ENCODE results near the gene PODN. TPM values are rescaled to one million over a fixed set of nuclear protein-coding genes. Genes with fewer than 3 reads are reported as not detected.

The PODN gene, protein sequence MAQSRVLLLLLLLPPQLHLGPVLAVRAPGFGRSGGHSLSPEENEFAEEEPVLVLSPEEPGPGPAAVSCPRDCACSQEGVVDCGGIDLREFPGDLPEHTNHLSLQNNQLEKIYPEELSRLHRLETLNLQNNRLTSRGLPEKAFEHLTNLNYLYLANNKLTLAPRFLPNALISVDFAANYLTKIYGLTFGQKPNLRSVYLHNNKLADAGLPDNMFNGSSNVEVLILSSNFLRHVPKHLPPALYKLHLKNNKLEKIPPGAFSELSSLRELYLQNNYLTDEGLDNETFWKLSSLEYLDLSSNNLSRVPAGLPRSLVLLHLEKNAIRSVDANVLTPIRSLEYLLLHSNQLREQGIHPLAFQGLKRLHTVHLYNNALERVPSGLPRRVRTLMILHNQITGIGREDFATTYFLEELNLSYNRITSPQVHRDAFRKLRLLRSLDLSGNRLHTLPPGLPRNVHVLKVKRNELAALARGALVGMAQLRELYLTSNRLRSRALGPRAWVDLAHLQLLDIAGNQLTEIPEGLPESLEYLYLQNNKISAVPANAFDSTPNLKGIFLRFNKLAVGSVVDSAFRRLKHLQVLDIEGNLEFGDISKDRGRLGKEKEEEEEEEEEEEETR
- polyA plus RNA-seq (2013): not detected

- CTCF ChIA-PET: no interaction called here
- POLR2A ChIA-PET: no interaction called here
- 0% methylated on average over 50 of the region's 73 CpGs for WGBS (ENCODE audit: insufficient coverage)
- H3K27me3 ChIP-seq (replicated peaks in 2 of 5; ENCODE audit: control insufficient read depth in 4 of 5, insufficient read depth in 5 of 5, low read length in 4 of 5): peaks cover 14 to 64% (median 30%) of the 10 kb centered on the region in 5 experiments
- no peaks in the 10 kb centered on the region for H3K36me3 ChIP-seq (ENCODE audit: control insufficient read depth in 4 of 4, insufficient read depth in 4 of 4, low read length in 3 of 4)
- H3K4me3 ChIP-seq (ENCODE audit: control insufficient read depth in 1 of 7, extremely low read depth in 1 of 7, insufficient read depth in 4 of 7, low read depth in 2 of 7, low read length in 6 of 7): peak within 1 kb of the TSS in 6 of 7 experiments; percentile 28 to 68 (median 42)
- H3K27ac ChIP-seq (ENCODE audit: insufficient read depth in 1 of 2, low read depth in 1 of 2, low read length in 2 of 2, poor library complexity in 1 of 2, severe bottlenecking in 2 of 2): no peak within 1 kb of the TSS
- no peaks in the 10 kb centered on the region for H3K9me3 ChIP-seq (ENCODE audit: control extremely low read depth in 1 of 5, control insufficient read depth in 4 of 5, insufficient read depth in 2 of 5, low read depth in 1 of 5, low read length in 4 of 5)
- H3K4me1 ChIP-seq (ENCODE audit: control extremely low read depth in 1 of 4, control insufficient read depth in 4 of 4, insufficient read depth in 4 of 4, low read length in 3 of 4): peaks cover 0 to 19% (median 17%) of the 10 kb centered on the region in 4 experiments
- peak in 2 of 3 donors; percentile 45 to 53 for DNase-seq
Observed at GRCh38 chr1:53061859-53062707, at the start of gene PODN. Gene PODN (plus strand): TSS chr1:53062213. CDS start chr1:53069856, 7,643 bp downstream.

GRCh38 chr1:53014791-53015507 lies 47.1 kb upstream of the PODN start:
- POLR2A ChIA-PET: interaction anchor here (0.5 kb wide), 1 partner anchor 20 kb away, joined by 3 read pairs; no protein-coding TSS in a partner anchor
- Histone ChIP-seq H3K27me3 (replicated peaks in 2 of 5; ENCODE audit: control insufficient read depth in 4 of 5, insufficient read depth in 5 of 5, low read length in 4 of 5) (no peaks in the 10 kb centered on the region), H3K36me3 (ENCODE audit: control insufficient read depth in 4 of 4, insufficient read depth in 4 of 4, low read length in 3 of 4) (peaks cover 0 to 4% (median 3%) of the 10 kb centered on the region in 4 experiments), H3K4me3 (ENCODE audit: control insufficient read depth in 1 of 7, extremely low read depth in 1 of 7, insufficient read depth in 4 of 7, low read depth in 2 of 7, low read length in 6 of 7) (peak overlapping the region; percentile 46 to 93 (median 78)), H3K27ac (ENCODE audit: insufficient read depth in 1 of 2, low read depth in 1 of 2, low read length in 2 of 2, poor library complexity in 1 of 2, severe bottlenecking in 2 of 2) (peak overlapping the region; percentile 50 to 78), H3K4me1 (ENCODE audit: control extremely low read depth in 1 of 4, control insufficient read depth in 4 of 4, insufficient read depth in 4 of 4, low read length in 3 of 4) (peaks cover 6 to 18% (median 15%) of the 10 kb centered on the region in 4 experiments), H3K9me3 (ENCODE audit: control extremely low read depth in 1 of 5, control insufficient read depth in 4 of 5, insufficient read depth in 2 of 5, low read depth in 1 of 5, low read length in 4 of 5) (no peaks in the 10 kb centered on the region)
- WGBS (ENCODE audit: insufficient coverage): 11% methylated on average over 5 of the region's 9 CpGs
- peak; percentile 89 to 97 (median 95) for DNase-seq
- CTCF ChIA-PET: interaction anchor here (0.6 to 1.5 kb wide), 3 partner anchors 12 to 113 kb away, joined by 3 to 4 read pairs (median 3); no protein-coding TSS in a partner anchor

DNA sequence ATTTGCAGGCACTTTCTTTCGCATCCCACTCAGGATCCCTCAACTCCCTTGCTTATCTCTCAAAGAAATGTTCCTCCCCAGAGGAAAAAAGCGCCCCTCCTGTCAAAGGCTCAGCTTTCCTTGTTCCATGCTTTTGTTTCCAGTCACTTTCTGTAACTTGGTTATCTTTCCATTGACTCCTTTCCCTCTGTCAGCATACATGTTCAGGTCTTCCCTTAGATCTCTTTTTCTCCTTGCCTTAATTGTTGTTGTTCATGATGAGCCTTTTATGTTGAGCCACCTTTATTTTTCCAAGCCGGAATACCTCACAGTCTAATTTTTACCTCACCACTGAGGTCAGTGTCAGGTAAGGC lies 46.5 kb upstream of the PODN start:
- no peak for DNase-seq
- WGBS (ENCODE audit: insufficient coverage): 48% methylated on average over 3 of the region's 3 CpGs
- Histone ChIP-seq H3K4me3 (ENCODE audit: control insufficient read depth in 1 of 7, extremely low read depth in 1 of 7, insufficient read depth in 4 of 7, low read depth in 2 of 7, low read length in 6 of 7) (peak overlapping the region in 6 of 7 experiments; percentile 77 to 93 (median 80)), H3K36me3 (ENCODE audit: control insufficient read depth in 4 of 4, insufficient read depth in 4 of 4, low read length in 3 of 4) (peaks cover 0 to 4% (median 3%) of the 10 kb centered on the region in 4 experiments), H3K27me3 (replicated peaks in 2 of 5; ENCODE audit: control insufficient read depth in 4 of 5, insufficient read depth in 5 of 5, low read length in 4 of 5) (no peaks in the 10 kb centered on the region), H3K9me3 (ENCODE audit: control extremely low read depth in 1 of 5, control insufficient read depth in 4 of 5, insufficient read depth in 2 of 5, low read depth in 1 of 5, low read length in 4 of 5) (no peaks in the 10 kb centered on the region), H3K27ac (ENCODE audit: insufficient read depth in 1 of 2, low read depth in 1 of 2, low read length in 2 of 2, poor library complexity in 1 of 2, severe bottlenecking in 2 of 2) (peak overlapping the region in 1 of 2 experiments; percentile 78), H3K4me1 (ENCODE audit: control extremely low read depth in 1 of 4, control insufficient read depth in 4 of 4, insufficient read depth in 4 of 4, low read length in 3 of 4) (peaks cover 6 to 18% (median 15%) of the 10 kb centered on the region in 4 experiments)
- ChIA-PET POLR2A (no interaction called here), CTCF (interaction anchor here (0.6 to 1.5 kb wide), 3 partner anchors 11 to 114 kb away, joined by 3 to 4 read pairs (median 3); no protein-coding TSS in a partner anchor)

- POLR2A ChIA-PET: interaction anchor here (0.5 kb wide), 1 partner anchor 147 kb away, joined by 3 read pairs; no protein-coding TSS in a partner anchor
- H3K36me3 ChIP-seq (ENCODE audit: control insufficient read depth in 4 of 4, insufficient read depth in 4 of 4, low read length in 3 of 4): peaks cover 0 to 4% (median 3%) of the 10 kb centered on the region in 4 experiments
- no peak overlapping the region for H3K27ac ChIP-seq (ENCODE audit: insufficient read depth in 1 of 2, low read depth in 1 of 2, low read length in 2 of 2, poor library complexity in 1 of 2, severe bottlenecking in 2 of 2)
- H3K4me1 ChIP-seq (ENCODE audit: control extremely low read depth in 1 of 4, control insufficient read depth in 4 of 4, insufficient read depth in 4 of 4, low read length in 3 of 4): peaks cover 6 to 18% (median 15%) of the 10 kb centered on the region in 4 experiments
- CTCF ChIA-PET: no interaction called here
- DNase-seq: no peak
- peak overlapping the region in 1 of 7 experiments; percentile 0 for H3K4me3 ChIP-seq (ENCODE audit: control insufficient read depth in 1 of 7, extremely low read depth in 1 of 7, insufficient read depth in 4 of 7, low read depth in 2 of 7, low read length in 6 of 7)
- WGBS (ENCODE audit: insufficient coverage): no CpG with 5 or more reads among the region's 1 CpG
- H3K9me3 ChIP-seq (ENCODE audit: control extremely low read depth in 1 of 5, control insufficient read depth in 4 of 5, insufficient read depth in 2 of 5, low read depth in 1 of 5, low read length in 4 of 5): no peaks in the 10 kb centered on the region
- H3K27me3 ChIP-seq (replicated peaks in 2 of 5; ENCODE audit: control insufficient read depth in 4 of 5, insufficient read depth in 5 of 5, low read length in 4 of 5): no peaks in the 10 kb centered on the region
Observed at GRCh38 chr1:53016705-53017104, 45.3 kb upstream of the PODN start.

DNA sequence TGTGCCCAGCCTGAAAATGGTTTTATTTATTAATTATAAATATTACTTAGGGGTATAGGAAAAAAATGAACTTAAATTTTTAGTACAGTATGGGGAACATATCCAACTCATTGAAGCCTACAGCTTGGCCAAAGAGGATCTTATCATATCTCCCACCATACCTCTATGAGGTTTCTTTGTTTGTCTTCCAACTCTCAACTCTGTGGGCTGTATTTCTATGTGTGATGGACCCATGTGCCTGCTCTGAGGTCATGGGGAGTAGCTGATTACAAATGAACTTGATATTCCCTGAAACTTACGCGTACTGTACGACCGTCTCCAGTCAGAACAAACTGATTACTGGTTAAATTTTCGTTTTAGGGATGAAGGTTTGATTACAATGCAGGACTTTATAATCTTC lies 41.4 kb upstream of the PODN start:
- no peak overlapping the region for H3K4me3 ChIP-seq (ENCODE audit: control insufficient read depth in 1 of 7, extremely low read depth in 1 of 7, insufficient read depth in 4 of 7, low read depth in 2 of 7, low read length in 6 of 7)
- H3K27ac ChIP-seq (ENCODE audit: insufficient read depth in 1 of 2, low read depth in 1 of 2, low read length in 2 of 2, poor library complexity in 1 of 2, severe bottlenecking in 2 of 2): no peak overlapping the region
- no CpG with 5 or more reads among the region's 5 CpGs for WGBS (ENCODE audit: insufficient coverage)
- CTCF ChIA-PET: no interaction called here
- peaks cover 1 to 6% (median 4%) of the 10 kb centered on the region in 4 experiments for H3K4me1 ChIP-seq (ENCODE audit: control extremely low read depth in 1 of 4, control insufficient read depth in 4 of 4, insufficient read depth in 4 of 4, low read length in 3 of 4)
- peaks cover 0 to 8% (median 5%) of the 10 kb centered on the region in 4 experiments for H3K36me3 ChIP-seq (ENCODE audit: control insufficient read depth in 4 of 4, insufficient read depth in 4 of 4, low read length in 3 of 4)
- POLR2A ChIA-PET: no interaction called here
- no peak for DNase-seq
- no peaks in the 10 kb centered on the region for H3K9me3 ChIP-seq (ENCODE audit: control extremely low read depth in 1 of 5, control insufficient read depth in 4 of 5, insufficient read depth in 2 of 5, low read depth in 1 of 5, low read length in 4 of 5)
- H3K27me3 ChIP-seq (replicated peaks in 2 of 5; ENCODE audit: control insufficient read depth in 4 of 5, insufficient read depth in 5 of 5, low read length in 4 of 5): no peaks in the 10 kb centered on the region

- DNase-seq: no peak
- Histone ChIP-seq H3K4me3 (ENCODE audit: control insufficient read depth in 1 of 7, extremely low read depth in 1 of 7, insufficient read depth in 4 of 7, low read depth in 2 of 7, low read length in 6 of 7) (no peak overlapping the region), H3K27me3 (replicated peaks in 2 of 5; ENCODE audit: control insufficient read depth in 4 of 5, insufficient read depth in 5 of 5, low read length in 4 of 5) (no peaks in the 10 kb centered on the region), H3K27ac (ENCODE audit: insufficient read depth in 1 of 2, low read depth in 1 of 2, low read length in 2 of 2, poor library complexity in 1 of 2, severe bottlenecking in 2 of 2) (no peak overlapping the region), H3K9me3 (ENCODE audit: control extremely low read depth in 1 of 5, control insufficient read depth in 4 of 5, insufficient read depth in 2 of 5, low read depth in 1 of 5, low read length in 4 of 5) (no peaks in the 10 kb centered on the region), H3K36me3 (ENCODE audit: control insufficient read depth in 4 of 4, insufficient read depth in 4 of 4, low read length in 3 of 4) (peaks cover 0 to 8% (median 5%) of the 10 kb centered on the region in 4 experiments), H3K4me1 (ENCODE audit: control extremely low read depth in 1 of 4, control insufficient read depth in 4 of 4, insufficient read depth in 4 of 4, low read length in 3 of 4) (no peaks in the 10 kb centered on the region)
- CTCF ChIA-PET: no interaction called here
- POLR2A ChIA-PET: no interaction called here
- no CpG with 5 or more reads among the region's 1 CpG for WGBS (ENCODE audit: insufficient coverage)
Observed at GRCh38 chr1:53022179-53022578, 39.8 kb upstream of the PODN start.

All from common myeloid progenitor, CD34-positive (primary cell).